K562 treated with DMSO at 1 percent for 12 hours (cell line): ENCODE results near the gene MED6. TPM values are rescaled to one million over a fixed set of nuclear protein-coding genes. Genes with fewer than 3 reads are reported as not detected.

Source experiments
- total RNA-seq: library from RNA; unstranded; fragments of 300-600 nt; gene quantifications from 2 replicates; pipeline ENCODE4 v1.2.3, GENCODE V29; 2022; ENCODE audit not compliant: insufficient read depth

MED6 gene
- 14.1 and 27.3 TPM in 2 replicates for total RNA-seq

DNA sequence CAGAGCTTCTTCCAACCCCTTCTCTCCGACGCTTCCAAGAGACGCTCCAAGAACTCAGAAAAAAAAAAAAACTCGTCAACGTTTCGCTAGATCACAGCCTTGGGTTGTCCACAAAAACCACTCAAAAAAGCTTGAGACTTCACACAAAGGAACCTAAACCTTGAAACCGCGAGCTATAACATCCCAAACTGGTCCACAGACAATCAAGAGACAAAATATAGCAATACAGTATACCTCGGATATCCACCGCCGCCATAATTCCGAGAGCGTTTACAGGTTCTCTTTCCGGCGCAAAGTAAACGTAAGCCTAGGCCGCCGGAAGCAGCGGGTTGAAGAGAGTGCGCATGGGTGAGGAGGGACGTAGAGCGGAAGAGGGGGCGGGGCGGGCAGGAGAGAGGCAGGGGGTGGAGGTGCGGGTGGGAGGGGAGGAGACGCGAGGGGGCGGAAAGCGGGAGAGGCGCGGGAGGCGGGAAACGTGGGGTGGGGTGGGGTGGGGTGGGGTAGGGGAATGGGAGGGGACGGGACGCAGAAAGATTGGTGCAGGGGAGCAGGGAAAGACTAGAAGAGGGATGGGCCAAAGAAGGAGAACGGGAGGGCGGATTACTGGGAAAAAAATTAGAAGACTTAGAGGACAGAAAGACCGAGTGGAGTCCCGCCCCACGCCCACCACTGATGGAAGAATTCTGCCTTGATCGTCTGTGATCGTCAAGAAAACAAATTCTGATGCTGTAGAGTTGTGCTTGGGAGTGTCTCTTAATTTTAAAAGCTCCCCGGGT lies at the start of gene MED6:
Gene MED6, minus strand, starts transcription at position 274 of the 776 bp plus-strand sequence. Its CDS starts 18 bp downstream, at position 256.

DNA sequence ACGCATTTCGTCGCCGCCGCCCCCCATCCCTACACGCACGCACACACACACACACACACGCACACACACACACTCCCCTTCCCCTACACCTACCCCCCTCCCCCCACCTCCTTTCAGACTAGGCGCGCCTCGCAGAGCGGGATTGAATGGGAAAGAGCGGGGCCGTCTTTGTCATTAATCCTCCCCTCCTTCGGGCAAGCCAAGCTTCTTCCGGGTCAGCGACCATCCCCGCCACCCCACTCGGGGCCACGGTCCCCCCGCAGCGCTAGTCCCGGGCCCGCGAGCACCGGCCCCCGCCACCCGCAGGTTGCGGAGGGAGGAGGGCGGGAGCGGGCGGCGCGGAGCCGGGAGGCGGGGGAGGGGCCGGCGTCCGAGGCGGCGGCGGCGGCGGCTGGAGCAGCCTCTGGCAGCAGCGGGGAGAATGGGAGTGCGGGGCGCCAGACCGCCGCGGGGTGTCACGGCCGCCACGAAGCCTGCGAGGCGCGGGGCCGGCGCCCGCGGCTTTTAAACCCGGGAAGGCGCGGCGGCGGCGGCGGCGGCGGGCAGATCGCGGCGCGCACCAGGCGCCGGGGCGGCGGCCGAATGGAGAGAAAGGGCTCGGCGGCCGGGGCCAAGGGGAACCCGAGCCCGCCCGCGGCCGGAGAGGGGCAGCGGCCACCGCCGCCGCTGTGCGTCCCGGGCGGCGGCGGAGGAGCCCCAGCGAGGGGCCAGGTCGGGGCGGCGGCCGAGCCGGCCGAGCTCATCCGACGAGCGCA lies 41.3 kb upstream of the MED6 start, which contains the start of gene TTC9:
Gene TTC9, plus strand, starts transcription at position 369 of the 755 bp plus-strand sequence. Its CDS starts 214 bp downstream, at position 583.

GRCh38 chr14:70534904-70535303 lies 65.6 kb downstream of the MED6 start, which contains the start of gene ADAM20:
Gene ADAM20 (minus strand): TSS chr14:70535004. CDS start chr14:70524757, 10,247 bp downstream.

Other genes with a start within 250 kb of the MED6 start
- gene COX16, start 241.0 kb downstream of the MED6 start, total RNA-seq = 7.9 and 8.7 TPM in 2 replicates
- gene SYNJ2BP, start 183.6 kb downstream of the MED6 start, total RNA-seq = 3.3 and 7.9 TPM in 2 replicates
- not detected in 2 replicates for gene ADAM21, start 148.5 kb downstream of the MED6 start, total RNA-seq
- gene ADAM20, start 65.7 kb downstream of the MED6 start, total RNA-seq = not detected in 2 replicates
- gene TTC9, start 41.3 kb upstream of the MED6 start, total RNA-seq = not detected in 2 replicates
- 0.26 and 1.5 TPM in 2 replicates for gene MAP3K9, start 208.9 kb upstream of the MED6 start, total RNA-seq